Fibroblast of lung (primary cell): ENCODE data around the gene CFAP53. TPM values are rescaled to one million over a fixed set of nuclear protein-coding genes. Genes with fewer than 3 reads are reported as not detected.

Experiments used
- DNase-seq, 2 donors: peaks; one replicate each; pipeline versions ENCODE4 v3.0.0 to v3.0.0-alpha.2; 2010; ENCODE audit warnings: low read depth in 2 of 2
- H2AFZ ChIP-seq: 2 replicates; pipeline ENCODE4 v1.5.1; 2012; ENCODE audit warnings: low read length, control low read depth, inconsistent platforms
- H3K27ac ChIP-seq: 2 replicates; pipeline ENCODE4 v1.5.1; 2011; ENCODE audit warnings: low read length, control low read depth; ENCODE audit not compliant: insufficient read depth
- H3K27me3 ChIP-seq: 2 replicates; pipeline ENCODE4 v1.5.1; 2011; ENCODE audit warnings: mild to moderate bottlenecking, low read length; ENCODE audit not compliant: control insufficient read depth, insufficient read depth
- H3K36me3 ChIP-seq: 2 replicates; pipeline ENCODE4 v1.5.1; 2011; ENCODE audit warnings: low read length; ENCODE audit not compliant: control insufficient read depth, insufficient read depth
- H3K4me1 ChIP-seq: 2 replicates; pipeline ENCODE4 v1.5.1; 2011; ENCODE audit warnings: low read length; ENCODE audit not compliant: control insufficient read depth, insufficient read depth; ENCODE audit errors: extremely low read depth
- H3K4me2 ChIP-seq: 2 replicates; pipeline ENCODE4 v1.5.1; 2011; ENCODE audit warnings: low read length, control low read depth; ENCODE audit not compliant: insufficient read depth; ENCODE audit errors: extremely low read depth
- H3K4me3 ChIP-seq, 4 experiments: fragments of 200-600 bp in 1 of 4; sonication (generic) in 1 of 4; replicated peaks in 1 of 4; 2 replicates each; pipeline ENCODE4 v1.5.1; 2011 to 2016; ENCODE audit warnings: low read length in 4 of 4, low read depth in 3 of 4, mild to moderate bottlenecking in 3 of 4, control low read depth in 2 of 4, inconsistent platforms in 1 of 4, mixed read lengths in 1 of 4; ENCODE audit not compliant: insufficient read depth in 1 of 4; ENCODE audit errors: control extremely low read depth in 1 of 4
- H3K79me2 ChIP-seq: 2 replicates; pipeline ENCODE4 v1.5.1; 2012; ENCODE audit warnings: mild to moderate bottlenecking, low read length, inconsistent platforms; ENCODE audit not compliant: control insufficient read depth, insufficient read depth
- H3K9ac ChIP-seq: 2 replicates; pipeline ENCODE4 v1.5.1; 2011; ENCODE audit warnings: mild to moderate bottlenecking, low read length, control low read depth; ENCODE audit not compliant: insufficient read depth
- H3K9me3 ChIP-seq: 2 replicates; pipeline ENCODE4 v1.5.1; 2012; ENCODE audit warnings: low read depth, low read length; ENCODE audit not compliant: control insufficient read depth, insufficient read depth
- H4K20me1 ChIP-seq: 2 replicates; pipeline ENCODE4 v1.5.1; 2011; ENCODE audit warnings: low read length; ENCODE audit not compliant: control insufficient read depth, insufficient read depth; ENCODE audit errors: extremely low read depth
- EZH2 ChIP-seq: IDR thresholded peaks from 2 replicates; pipeline ENCODE4 v1.5.1; 2012; ENCODE audit warnings: low read length, control low read depth, mild to moderate bottlenecking; ENCODE audit errors: missing control alignments
- polyA plus RNA-seq, 2 donors: library from polyadenylated mRNA; depleted of rRNA in 1 of 2; stranded (reverse) in 1 of 2; unstranded in 1 of 2; fragments of >200 nt; gene quantifications; 2 replicates each; pipeline ENCODE4 v1.2.1, GENCODE V29; 2011 to 2012; ENCODE audit warnings: missing spikeins in 1 of 2
- total RNA-seq: library from RNA; depleted of rRNA; stranded (reverse); fragments of >200 nt; gene quantifications from 2 replicates; pipeline ENCODE4 v1.2.1, GENCODE V29; 2014
- TF ChIP-seq, protein P1 (sequence below), 2 donors: IDR thresholded peaks in 1 of 2; conservative IDR thresholded peaks in 1 of 2; 1 replicate in 1 of 2; 2 replicates in 1 of 2; pipeline ENCODE4 v1.5.1; 2011 to 2012; ENCODE audit warnings: low read length in 2 of 2, control low read depth in 1 of 2, inconsistent platforms in 1 of 2, low read depth in 1 of 2, mild to moderate bottlenecking in 1 of 2

The CFAP53 gene
- total and polyA plus RNA-seq, 2 donors (not counting 1 experiment from before 2014, with no cell fraction given), result 0.11 to 0.99 TPM

- H2AFZ ChIP-seq, result no peak overlapping the region
- H3K4me1 ChIP-seq, result no peaks in the 10 kb centered on the region
- H3K9ac ChIP-seq, result no peak overlapping the region
- H3K27ac ChIP-seq, result no peak overlapping the region
- H3K4me3 ChIP-seq, result no peak overlapping the region
- no peaks in the 10 kb centered on the region for H3K36me3 ChIP-seq
- H4K20me1 ChIP-seq, result no peaks in the 10 kb centered on the region
- peaks cover 4% of the 10 kb centered on the region for H3K27me3 ChIP-seq
- no peaks in the 10 kb centered on the region for H3K79me2 ChIP-seq
- TF ChIP-seq, protein P1, sequence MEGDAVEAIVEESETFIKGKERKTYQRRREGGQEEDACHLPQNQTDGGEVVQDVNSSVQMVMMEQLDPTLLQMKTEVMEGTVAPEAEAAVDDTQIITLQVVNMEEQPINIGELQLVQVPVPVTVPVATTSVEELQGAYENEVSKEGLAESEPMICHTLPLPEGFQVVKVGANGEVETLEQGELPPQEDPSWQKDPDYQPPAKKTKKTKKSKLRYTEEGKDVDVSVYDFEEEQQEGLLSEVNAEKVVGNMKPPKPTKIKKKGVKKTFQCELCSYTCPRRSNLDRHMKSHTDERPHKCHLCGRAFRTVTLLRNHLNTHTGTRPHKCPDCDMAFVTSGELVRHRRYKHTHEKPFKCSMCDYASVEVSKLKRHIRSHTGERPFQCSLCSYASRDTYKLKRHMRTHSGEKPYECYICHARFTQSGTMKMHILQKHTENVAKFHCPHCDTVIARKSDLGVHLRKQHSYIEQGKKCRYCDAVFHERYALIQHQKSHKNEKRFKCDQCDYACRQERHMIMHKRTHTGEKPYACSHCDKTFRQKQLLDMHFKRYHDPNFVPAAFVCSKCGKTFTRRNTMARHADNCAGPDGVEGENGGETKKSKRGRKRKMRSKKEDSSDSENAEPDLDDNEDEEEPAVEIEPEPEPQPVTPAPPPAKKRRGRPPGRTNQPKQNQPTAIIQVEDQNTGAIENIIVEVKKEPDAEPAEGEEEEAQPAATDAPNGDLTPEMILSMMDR (conservative IDR thresholded peaks at IDR 0.05 in 1 of 2, IDR thresholded peaks at IDR 0.05 in 1 of 2; ENCODE audit: low read depth in 1 of 2, low read length in 2 of 2), result no peak
- no peak for TF ChIP-seq EZH2
- no peaks in the 10 kb centered on the region for H3K9me3 ChIP-seq
- no peak overlapping the region for H3K4me2 ChIP-seq
- DNase-seq, result no peak
These were observed 66.9 kb downstream of the CFAP53 start for GRCh38 chr18:50199346-50199855.

DNA sequence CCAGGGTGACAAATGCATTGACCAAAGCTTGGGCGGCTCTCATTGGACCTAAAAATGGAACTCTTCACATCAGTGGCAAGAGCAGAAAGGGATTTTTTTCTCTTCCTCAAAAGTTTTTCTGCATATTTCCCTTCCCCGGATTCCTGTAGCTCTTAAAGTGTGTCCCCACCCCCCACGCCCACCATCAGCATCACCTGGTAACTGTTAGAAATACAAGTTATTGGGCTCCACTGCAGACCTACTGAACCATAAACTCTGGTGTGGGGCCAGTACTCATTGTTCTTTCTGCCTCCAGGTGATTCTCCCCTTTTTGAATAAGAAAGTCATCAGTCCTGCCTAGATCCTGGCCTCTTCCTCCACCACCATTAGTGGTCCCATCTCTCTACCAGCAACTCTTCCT is 70.0 kb downstream of the CFAP53 start:
- H3K4me1 ChIP-seq, result no peaks in the 10 kb centered on the region
- no peak overlapping the region for H3K9ac ChIP-seq
- no peak overlapping the region for H3K4me2 ChIP-seq
- H3K36me3 ChIP-seq, result no peaks in the 10 kb centered on the region
- H3K4me3 ChIP-seq, result no peak overlapping the region
- H2AFZ ChIP-seq, result no peak overlapping the region
- H3K9me3 ChIP-seq, result no peaks in the 10 kb centered on the region
- no peaks in the 10 kb centered on the region for H4K20me1 ChIP-seq
- H3K27me3 ChIP-seq, result peaks cover 14% of the 10 kb centered on the region
- DNase-seq, result no peak
- TF ChIP-seq EZH2, result peak; percentile 30
- TF ChIP-seq, protein P1 (conservative IDR thresholded peaks at IDR 0.05 in 1 of 2, IDR thresholded peaks at IDR 0.05 in 1 of 2; ENCODE audit: low read depth in 1 of 2, low read length in 2 of 2), result no peak
- no peak overlapping the region for H3K27ac ChIP-seq
- H3K79me2 ChIP-seq, result no peaks in the 10 kb centered on the region

DNA sequence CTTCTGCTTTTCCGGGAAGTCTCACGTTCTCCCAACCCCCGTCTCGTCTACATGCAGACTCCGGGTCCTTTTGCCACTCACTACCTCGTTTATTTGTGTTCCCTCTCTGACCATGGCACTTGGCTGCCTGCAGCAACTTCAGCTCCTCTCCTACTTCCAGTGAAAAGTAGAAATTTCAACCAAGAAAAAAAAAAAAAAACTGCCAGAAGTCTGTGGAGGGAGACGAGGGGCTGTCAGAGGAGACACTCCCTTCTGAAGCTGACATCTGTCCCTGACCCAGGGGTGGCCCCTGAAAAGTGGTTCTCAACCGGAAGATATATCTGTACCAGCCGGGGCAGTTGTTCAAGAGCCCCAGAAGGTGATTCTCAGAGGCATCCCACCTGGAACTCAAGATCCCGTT is 70.6 kb downstream of the CFAP53 start:
- no peaks in the 10 kb centered on the region for H3K36me3 ChIP-seq
- no peaks in the 10 kb centered on the region for H3K4me1 ChIP-seq
- no peak overlapping the region for H3K27ac ChIP-seq
- TF ChIP-seq, protein P1 (conservative IDR thresholded peaks at IDR 0.05 in 1 of 2, IDR thresholded peaks at IDR 0.05 in 1 of 2; ENCODE audit: low read depth in 1 of 2, low read length in 2 of 2), result no peak
- TF ChIP-seq EZH2, result no peak
- H2AFZ ChIP-seq, result no peak overlapping the region
- H4K20me1 ChIP-seq, result no peaks in the 10 kb centered on the region
- no peaks in the 10 kb centered on the region for H3K9me3 ChIP-seq
- no peak for DNase-seq
- peaks cover 14% of the 10 kb centered on the region for H3K27me3 ChIP-seq
- H3K4me3 ChIP-seq, result no peak overlapping the region
- H3K9ac ChIP-seq, result no peak overlapping the region
- H3K79me2 ChIP-seq, result no peaks in the 10 kb centered on the region
- no peak overlapping the region for H3K4me2 ChIP-seq
